GM23338 (cell line): ENCODE data around the gene TAF4. TPM values are rescaled to one million over a fixed set of nuclear protein-coding genes. Genes with fewer than 3 reads are reported as not detected.
"Not testable (repeated sequence)": the region's sequence is repeated elsewhere in the genome, so short reads cannot be mapped to it uniquely, and the experiment has no call there.

ENCODE experiments used
- ATAC-seq: fragments of 200-7000 bp; cut with Tn5 transposase; 3 replicates; pipeline ENCODE4 v1.9.1; 2020
- DNase-seq: peaks from one replicate; pipeline ENCODE4 v3.0.0-alpha.2; 2015; ENCODE audit warnings: low spot score
- H2AFZ ChIP-seq: fragments of 200-600 bp; sonication (generic); 2 replicates; pipeline ENCODE4 v1.8.0; 2016; ENCODE audit warnings: antibody characterized with exemption, mild to moderate bottlenecking, moderate library complexity
- H3F3A ChIP-seq: fragments of 200-600 bp; sonication (generic); replicated peaks from 2 replicates; pipeline ENCODE4 v1.8.0; 2017; ENCODE audit warnings: antibody characterized with exemption, mixed run types, low read depth
- H3K27ac ChIP-seq: fragments of 200-600 bp; sonication (generic); 2 replicates; pipeline ENCODE4 v1.6.1; 2016; ENCODE audit warnings: low read depth
- H3K27me3 ChIP-seq: fragments of 200-600 bp; sonication (generic); 2 replicates; pipeline ENCODE4 v1.8.0; 2016; ENCODE audit warnings: mild to moderate bottlenecking, mixed run types, moderate library complexity; ENCODE audit not compliant: insufficient read depth
- H3K36me3 ChIP-seq: fragments of 200-600 bp; sonication (generic); 2 replicates; pipeline ENCODE4 v1.8.0; 2016; ENCODE audit warnings: mild to moderate bottlenecking; ENCODE audit not compliant: insufficient read depth
- H3K4me1 ChIP-seq: fragments of 200-600 bp; sonication (generic); 2 replicates; pipeline ENCODE4 v1.8.0; 2016; ENCODE audit warnings: mild to moderate bottlenecking, moderate library complexity; ENCODE audit not compliant: insufficient read depth
- H3K4me2 ChIP-seq: fragments of 200-600 bp; sonication (generic); 2 replicates; pipeline ENCODE4 v1.7.1; 2017; ENCODE audit warnings: mixed run types
- H3K4me3 ChIP-seq: fragments of 200-600 bp; sonication (generic); 2 replicates; pipeline ENCODE4 v1.6.1; 2016; ENCODE audit warnings: mixed run types
- H3K79me2 ChIP-seq: fragments of 200-600 bp; sonication (generic); replicated peaks from 2 replicates; pipeline ENCODE4 v1.8.0; 2017; ENCODE audit warnings: mild to moderate bottlenecking; ENCODE audit not compliant: insufficient read depth
- H3K9me2 ChIP-seq: fragments of 200-600 bp; sonication (generic); 2 replicates; pipeline ENCODE4 v1.8.0; 2017; ENCODE audit not compliant: insufficient read depth
- H4K20me1 ChIP-seq: fragments of 200-600 bp; sonication (generic); replicated peaks from 2 replicates; pipeline ENCODE4 v1.8.0; 2017; ENCODE audit warnings: mild to moderate bottlenecking; ENCODE audit not compliant: insufficient read depth
- H3K27ac Mint-ChIP-seq: 2 replicates; pipeline ENCODE4 v1.8.0; 2020; ENCODE audit warnings: inconsistent platforms, mild to moderate bottlenecking, moderate library complexity, mixed read lengths
- H3K27me3 Mint-ChIP-seq: 3 replicates; pipeline ENCODE4 v1.8.0; 2022; ENCODE audit warnings: low read depth, mild to moderate bottlenecking, moderate library complexity, mixed read lengths, inconsistent platforms; ENCODE audit not compliant: insufficient read depth, poor library complexity
- H3K36me3 Mint-ChIP-seq: 3 replicates; pipeline ENCODE4 v1.8.0; 2021; ENCODE audit warnings: low read depth, mild to moderate bottlenecking, inconsistent platforms, moderate library complexity, mixed read lengths
- H3K4me1 Mint-ChIP-seq: 3 replicates; pipeline ENCODE4 v1.8.0; 2020; ENCODE audit warnings: mild to moderate bottlenecking, inconsistent platforms, mixed read lengths
- H3K4me3 Mint-ChIP-seq: 3 replicates; pipeline ENCODE4 v1.8.0; 2021; ENCODE audit warnings: moderate library complexity, mild to moderate bottlenecking, inconsistent platforms, mixed read lengths
- H3K9me3 Mint-ChIP-seq: 3 replicates; pipeline ENCODE4 v1.8.0; 2020; ENCODE audit warnings: moderate library complexity, mild to moderate bottlenecking, inconsistent platforms, mixed read lengths
- ETS1 ChIP-seq: IDR thresholded peaks from 2 replicates; pipeline ENCODE4 v1.6.1; 2016; ENCODE audit warnings: antibody characterized with exemption
- EZH2 ChIP-seq: fragments of 200-600 bp; sonication (generic); IDR thresholded peaks from one replicate; pipeline ENCODE4 v1.8.0; 2017; ENCODE audit warnings: antibody characterized with exemption, mild to moderate bottlenecking, low read depth; ENCODE audit not compliant: unreplicated experiment
- EZH2phosphoT487 ChIP-seq: fragments of 200-600 bp; sonication (generic); IDR thresholded peaks from one replicate; pipeline ENCODE4 v1.8.1; 2018; ENCODE audit warnings: antibody characterized with exemption; ENCODE audit not compliant: unreplicated experiment
- JUNB ChIP-seq: IDR thresholded peaks from one replicate; pipeline ENCODE4 v1.6.1; 2016; ENCODE audit warnings: antibody characterized with exemption; ENCODE audit not compliant: unreplicated experiment
- NANOG ChIP-seq: IDR thresholded peaks from 2 replicates; pipeline ENCODE4 v1.6.1; 2016; ENCODE audit warnings: antibody characterized with exemption, borderline replicate concordance
- POLR2AphosphoS5 ChIP-seq: IDR thresholded peaks from 2 replicates; pipeline ENCODE4 v1.6.1; 2016; ENCODE audit warnings: antibody characterized with exemption, low read depth
- REST ChIP-seq: IDR thresholded peaks from one replicate; pipeline ENCODE4 v1.6.1; 2018; ENCODE audit warnings: antibody characterized with exemption; ENCODE audit not compliant: unreplicated experiment
- STAT1 ChIP-seq: IDR thresholded peaks from one replicate; pipeline ENCODE4 v1.6.1; 2016; ENCODE audit warnings: antibody characterized with exemption; ENCODE audit not compliant: unreplicated experiment
- ZNF331 ChIP-seq: fragments of 250-450 bp; sonication (Bioruptor Pico); IDR thresholded peaks from 2 replicates; pipeline ENCODE4 v1.5.0; 2020; ENCODE audit warnings: low read depth, mild to moderate bottlenecking, moderate library complexity
- polyA plus RNA-seq: library from polyadenylated mRNA; unstranded; fragments of >200 nt; fragmentation: Nextera tagmentation; extraction: Ambion mirVana; gene quantifications from 2 replicates; pipeline ENCODE4 v1.2.1, GENCODE V29; 2016
- total RNA-seq: library from RNA; depleted of rRNA; stranded (reverse); fragments of >200 nt; shearing (Covaris generic); gene quantifications from 2 replicates; pipeline ENCODE4 v1.2.3, GENCODE V29; 2014
- TF ChIP-seq, protein P1 (sequence below), 2 experiments: fragments of 200-600 bp in 1 of 2; sonication (generic) in 1 of 2; conservative IDR thresholded peaks; 2 replicates each; pipeline versions ENCODE4 v1.5.1 to v1.6.1; 2016 to 2017; ENCODE audit warnings: antibody characterized with exemption in 2 of 2, low read depth in 2 of 2, mild to moderate bottlenecking in 2 of 2, moderate library complexity in 1 of 2

Gene TAF4
- total and polyA plus RNA-seq, 2 experiments from 2014 or later: 7.2 to 60.0 TPM

- TF ChIP-seq REST: no peak
- TF ChIP-seq EZH2phosphoT487: no peak
- TF ChIP-seq STAT1: no peak
- TF ChIP-seq ETS1: no peak
- TF ChIP-seq NANOG: no peak
These were observed 21.5 kb upstream of the TAF4 start (continued) for GRCh38 chr20:62087227-62087626.

GRCh38 chr20:62085206-62085605 lies 19.5 kb upstream of the TAF4 start:
- no peak for ATAC-seq
- no peaks in the 10 kb centered on the region for H3K4me1 Mint-ChIP-seq
- H3K79me2 ChIP-seq: no peaks in the 10 kb centered on the region
- H3K9me2 ChIP-seq: no peaks in the 10 kb centered on the region
- no peak for TF ChIP-seq POLR2AphosphoS5
- TF ChIP-seq JUNB: no peak
- TF ChIP-seq ETS1: no peak
- TF ChIP-seq, protein P1, sequence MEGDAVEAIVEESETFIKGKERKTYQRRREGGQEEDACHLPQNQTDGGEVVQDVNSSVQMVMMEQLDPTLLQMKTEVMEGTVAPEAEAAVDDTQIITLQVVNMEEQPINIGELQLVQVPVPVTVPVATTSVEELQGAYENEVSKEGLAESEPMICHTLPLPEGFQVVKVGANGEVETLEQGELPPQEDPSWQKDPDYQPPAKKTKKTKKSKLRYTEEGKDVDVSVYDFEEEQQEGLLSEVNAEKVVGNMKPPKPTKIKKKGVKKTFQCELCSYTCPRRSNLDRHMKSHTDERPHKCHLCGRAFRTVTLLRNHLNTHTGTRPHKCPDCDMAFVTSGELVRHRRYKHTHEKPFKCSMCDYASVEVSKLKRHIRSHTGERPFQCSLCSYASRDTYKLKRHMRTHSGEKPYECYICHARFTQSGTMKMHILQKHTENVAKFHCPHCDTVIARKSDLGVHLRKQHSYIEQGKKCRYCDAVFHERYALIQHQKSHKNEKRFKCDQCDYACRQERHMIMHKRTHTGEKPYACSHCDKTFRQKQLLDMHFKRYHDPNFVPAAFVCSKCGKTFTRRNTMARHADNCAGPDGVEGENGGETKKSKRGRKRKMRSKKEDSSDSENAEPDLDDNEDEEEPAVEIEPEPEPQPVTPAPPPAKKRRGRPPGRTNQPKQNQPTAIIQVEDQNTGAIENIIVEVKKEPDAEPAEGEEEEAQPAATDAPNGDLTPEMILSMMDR (conservative IDR thresholded peaks at IDR 0.05; ENCODE audit: low read depth in 2 of 2): no peak
- no peak for TF ChIP-seq REST
- no peak for TF ChIP-seq EZH2
- TF ChIP-seq EZH2phosphoT487: no peak
- no peak for TF ChIP-seq ZNF331 (CRISPR knock-in tag)
- no peaks in the 10 kb centered on the region for H3K9me3 Mint-ChIP-seq
- H3K36me3 ChIP-seq: no peaks in the 10 kb centered on the region
- no peak for DNase-seq
- H3K27ac Mint-ChIP-seq: no peak overlapping the region
- no peak overlapping the region for H3K4me2 ChIP-seq
- H3K4me1 ChIP-seq: no peaks in the 10 kb centered on the region
- H3K36me3 Mint-ChIP-seq: no peaks in the 10 kb centered on the region; the same call in 2 of the 3 replicates
- no peaks in the 10 kb centered on the region for H3K27me3 ChIP-seq
- no peak overlapping the region for H3K4me3 Mint-ChIP-seq
- H3K4me3 ChIP-seq: no peak overlapping the region
- no peaks in the 10 kb centered on the region for H3F3A ChIP-seq
- no peak overlapping the region for H2AFZ ChIP-seq
- peaks cover 3% of the 10 kb centered on the region for H3K27me3 Mint-ChIP-seq
- no peaks in the 10 kb centered on the region for H4K20me1 ChIP-seq
- H3K27ac ChIP-seq: no peak overlapping the region

DNA sequence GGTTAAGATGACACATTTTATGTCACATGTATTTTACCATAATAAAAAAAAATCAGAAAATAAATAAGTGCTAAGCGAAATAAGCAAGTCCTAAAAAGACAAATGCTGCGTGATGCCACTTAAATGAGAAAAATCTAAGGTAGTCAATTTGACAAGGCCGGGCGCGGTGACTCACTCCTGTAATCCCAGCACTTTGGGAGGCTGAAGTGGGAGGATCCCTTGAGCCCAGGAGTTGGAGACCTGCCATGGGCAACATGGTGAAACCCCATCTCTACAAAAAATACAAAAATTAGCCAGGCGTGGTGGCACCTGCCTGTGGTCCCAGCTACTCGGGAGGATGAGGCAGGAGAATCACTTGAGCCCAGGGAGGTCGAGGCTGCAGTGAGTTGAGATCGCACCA lies 18.5 kb upstream of the TAF4 start:
- not testable (repeated sequence) for H3F3A ChIP-seq, DNase-seq, H3K36me3 Mint-ChIP-seq, H3K4me1 Mint-ChIP-seq, H4K20me1 ChIP-seq, H2AFZ ChIP-seq, ATAC-seq, H3K9me3 Mint-ChIP-seq, H3K27me3 ChIP-seq, H3K4me3 Mint-ChIP-seq, H3K4me2 ChIP-seq, H3K27ac ChIP-seq, H3K4me3 ChIP-seq, H3K27ac Mint-ChIP-seq, H3K4me1 ChIP-seq, H3K9me2 ChIP-seq, H3K36me3 ChIP-seq, H3K27me3 Mint-ChIP-seq, H3K79me2 ChIP-seq
